Activated CD8-positive, alpha-beta memory T cell treated with anti-CD3 and anti-CD28 coated beads, Interleukin-2, amount 50 U/mL, for 48 hours (primary cell): ENCODE data around the gene TSPYL1.
A peak's percentile ranks its signal among the peaks of the same experiment; 100 is the strongest.
"Not testable (repeated sequence)": the region's sequence is repeated elsewhere in the genome, so short reads cannot be mapped to it uniquely, and the experiment has no call there.

Experiments used
- DNase-seq: peaks from one replicate; pipeline ENCODE4 v3.0.0-alpha.2; 2020

Gene TSPYL1

GRCh38 chr6:116279232-116280160 lies at the start of gene TSPYL1:
TSPYL1 (minus strand) TSS chr6:116279930; CDS start chr6:116279830, 100 bp downstream.
- peak; percentile 93 for DNase-seq

GRCh38 chr6:116329156-116329555 lies 49.4 kb upstream of the TSPYL1 start:
- DNase-seq: no peak

- DNase-seq: no peak
Observed at GRCh38 chr6:116328528-116328903, 48.8 kb upstream of the TSPYL1 start.

- no peak for DNase-seq
Observed at GRCh38 chr6:116327803-116328527, 48.2 kb upstream of the TSPYL1 start.

GRCh38 chr6:116326996-116327395 lies 47.3 kb upstream of the TSPYL1 start:
- no peak for DNase-seq

- no peak for DNase-seq
Observed at GRCh38 chr6:116326181-116326671, 46.5 kb upstream of the TSPYL1 start.

GRCh38 chr6:116325634-116326132 lies 46.0 kb upstream of the TSPYL1 start:
- not testable (repeated sequence) for DNase-seq

GRCh38 chr6:116323863-116324262 lies 44.1 kb upstream of the TSPYL1 start:
- DNase-seq: no peak

- not testable (repeated sequence) for DNase-seq
Observed at GRCh38 chr6:116321933-116322332, 42.2 kb upstream of the TSPYL1 start.

- DNase-seq: no peak
Observed at GRCh38 chr6:116316772-116317467, 37.2 kb upstream of the TSPYL1 start.

GRCh38 chr6:116314878-116315277 lies 35.1 kb upstream of the TSPYL1 start:
- DNase-seq: no peak

- no peak for DNase-seq
Observed at GRCh38 chr6:116314218-116314617, 34.5 kb upstream of the TSPYL1 start.

GRCh38 chr6:116313101-116313776 lies 33.5 kb upstream of the TSPYL1 start:
- no peak for DNase-seq

GRCh38 chr6:116309657-116310056 lies 29.9 kb upstream of the TSPYL1 start:
- DNase-seq: no peak

- DNase-seq: no peak
Observed at GRCh38 chr6:116309001-116309400, 29.3 kb upstream of the TSPYL1 start.

GRCh38 chr6:116307633-116308032 lies 27.9 kb upstream of the TSPYL1 start:
- DNase-seq: no peak

- no peak for DNase-seq
Observed at GRCh38 chr6:116307001-116307400, 27.3 kb upstream of the TSPYL1 start.

- DNase-seq: no peak
Observed at GRCh38 chr6:116304538-116305097, 24.9 kb upstream of the TSPYL1 start.

- no peak for DNase-seq
Observed at GRCh38 chr6:116301104-116301503, 21.4 kb upstream of the TSPYL1 start.

GRCh38 chr6:116300566-116300965 lies 20.8 kb upstream of the TSPYL1 start:
- no peak for DNase-seq

GRCh38 chr6:116298973-116299372 lies 19.2 kb upstream of the TSPYL1 start:
- DNase-seq: no peak

GRCh38 chr6:116298273-116298672 lies 18.5 kb upstream of the TSPYL1 start:
- no peak for DNase-seq
